Mesendoderm (in vitro differentiated cells): ENCODE results near the gene TAAR1.
"Not testable (repeated sequence)": the region's sequence is repeated elsewhere in the genome, so short reads cannot be mapped to it uniquely, and the experiment has no call there.

Source experiments
- DNase-seq: peaks from one replicate; pipeline ENCODE4 v3.0.0; 2013
- H2AK5ac ChIP-seq: 2 replicates; pipeline ENCODE4 v1.6.1; 2013; ENCODE audit warnings: low read length, inconsistent platforms
- H2BK120ac ChIP-seq: 2 replicates; pipeline ENCODE4 v1.6.1; 2013; ENCODE audit warnings: low read depth, mild to moderate bottlenecking, low read length, moderate library complexity, mixed read lengths
- H2BK15ac ChIP-seq: replicated peaks from 2 replicates; pipeline ENCODE4 v1.6.1; 2013; ENCODE audit warnings: low read depth, mild to moderate bottlenecking, moderate library complexity
- H2BK5ac ChIP-seq: 2 replicates; pipeline ENCODE4 v1.6.1; 2013; ENCODE audit warnings: low read length, inconsistent platforms
- H3K18ac ChIP-seq: 2 replicates; pipeline ENCODE4 v1.6.1; 2013; ENCODE audit warnings: mild to moderate bottlenecking, low read length, mixed read lengths
- H3K23ac ChIP-seq: one replicate; pipeline ENCODE4 v1.6.1; 2013; ENCODE audit warnings: low read length
- H3K27ac ChIP-seq: 2 replicates; pipeline ENCODE4 v1.5.1; 2013; ENCODE audit warnings: low read depth, mild to moderate bottlenecking, inconsistent platforms, low read length, moderate library complexity
- H3K27me3 ChIP-seq: 2 replicates; pipeline ENCODE4 v1.6.1; 2013; ENCODE audit warnings: low read length, control low read depth, mild to moderate bottlenecking, inconsistent platforms; ENCODE audit not compliant: insufficient read depth, poor library complexity
- H3K36me3 ChIP-seq: 2 replicates; pipeline ENCODE4 v1.6.1; 2013; ENCODE audit warnings: low read length, inconsistent platforms; ENCODE audit not compliant: control insufficient read depth, insufficient read depth
- H3K4ac ChIP-seq: one replicate; pipeline ENCODE4 v1.6.1; 2013; ENCODE audit warnings: low read depth, mild to moderate bottlenecking, low read length, moderate library complexity
- H3K4me1 ChIP-seq: 2 replicates; pipeline ENCODE4 v1.6.1; 2013; ENCODE audit warnings: low read depth, low read length, inconsistent platforms; ENCODE audit not compliant: control insufficient read depth
- H3K4me2 ChIP-seq: 2 replicates; pipeline ENCODE4 v1.6.1; 2013; ENCODE audit warnings: low read length
- H3K4me3 ChIP-seq: 2 replicates; pipeline ENCODE4 v1.5.1; 2013; ENCODE audit warnings: mild to moderate bottlenecking, low read length
- H3K56ac ChIP-seq: one replicate; pipeline ENCODE4 v1.6.1; 2013; ENCODE audit warnings: low read length
- H3K79me1 ChIP-seq: 2 replicates; pipeline ENCODE4 v1.6.1; 2013; ENCODE audit warnings: low read length, inconsistent platforms
- H3K79me2 ChIP-seq: 2 replicates; pipeline ENCODE4 v1.6.1; 2013; ENCODE audit warnings: mild to moderate bottlenecking, low read length; ENCODE audit not compliant: control insufficient read depth, insufficient read depth
- H3K9ac ChIP-seq: 2 replicates; pipeline ENCODE4 v1.6.1; 2013; ENCODE audit warnings: low read length, inconsistent platforms
- H4K5ac ChIP-seq: one replicate; pipeline ENCODE4 v1.6.1; 2013; ENCODE audit warnings: low read length
- H4K8ac ChIP-seq: one replicate; pipeline ENCODE4 v1.6.1; 2013; ENCODE audit warnings: low read depth, mild to moderate bottlenecking, control low read depth, low read length, moderate library complexity
- WGBS: extraction: QIAGEN DNeasy Blood & Tissue Kit; methylation state at CpG from one replicate; pipeline ENCODE4 v1.1.7; 2013; ENCODE audit warnings: low lambda C conversion rate, missing lambda C conversion rate; ENCODE audit not compliant: insufficient coverage; ENCODE audit errors: extremely low coverage; 5-methylcytosine and 5-hydroxymethylcytosine counted together

TAAR1 gene

DNA sequence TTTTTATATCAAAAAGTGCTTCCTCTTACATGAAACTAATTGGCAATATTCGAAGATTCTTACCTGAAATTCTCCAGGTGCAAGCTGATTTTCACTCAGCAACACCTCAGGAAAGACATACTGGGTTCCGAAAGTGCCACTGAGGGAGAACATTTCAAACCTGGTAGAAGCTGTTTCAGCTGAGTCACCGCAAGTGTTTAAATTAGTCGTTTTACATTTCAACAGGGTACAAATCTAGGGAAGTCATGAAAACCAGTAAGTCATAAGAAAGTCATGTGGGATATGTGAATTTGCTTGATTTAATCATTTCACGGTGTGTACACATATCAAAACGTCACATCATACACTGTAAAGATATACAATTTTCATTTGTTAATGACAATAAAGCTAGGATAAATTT lies 25.3 kb upstream of the TAAR1 start:
- H2AK5ac ChIP-seq = no peak overlapping the region
- H3K23ac ChIP-seq = no peak overlapping the region
- DNase-seq = no peak
- no peak overlapping the region for H4K8ac ChIP-seq
- no peak overlapping the region for H2BK120ac ChIP-seq
- H3K79me1 ChIP-seq = no peaks in the 10 kb centered on the region
- H3K4me1 ChIP-seq = no peaks in the 10 kb centered on the region
- no peaks in the 10 kb centered on the region for H3K36me3 ChIP-seq
- no peaks in the 10 kb centered on the region for H3K27me3 ChIP-seq
- H3K18ac ChIP-seq = no peak overlapping the region
- H3K56ac ChIP-seq = no peak overlapping the region
- no peak overlapping the region for H3K4me2 ChIP-seq
- H2BK5ac ChIP-seq = no peak overlapping the region
- WGBS = no CpG with 5 or more reads among the region's 6 CpGs
- H3K79me2 ChIP-seq = no peaks in the 10 kb centered on the region
- H3K4ac ChIP-seq = no peak overlapping the region
- no peak overlapping the region for H3K4me3 ChIP-seq
- no peak overlapping the region for H2BK15ac ChIP-seq
- H3K9ac ChIP-seq = no peak overlapping the region
- no peak overlapping the region for H3K27ac ChIP-seq
- no peak overlapping the region for H4K5ac ChIP-seq

- Histone ChIP-seq H3K9ac (no peak overlapping the region), H3K36me3 (no peaks in the 10 kb centered on the region), H3K27ac (no peak overlapping the region), H2BK120ac (no peak overlapping the region), H3K79me1 (no peaks in the 10 kb centered on the region), H3K4me2 (no peak overlapping the region), H4K8ac (no peak overlapping the region), H3K4me3 (no peak overlapping the region), H3K27me3 (no peaks in the 10 kb centered on the region), H3K4me1 (no peaks in the 10 kb centered on the region), H3K4ac (no peak overlapping the region), H2AK5ac (no peak overlapping the region), H2BK15ac (no peak overlapping the region), H3K23ac (no peak overlapping the region), H4K5ac (no peak overlapping the region), H3K18ac (no peak overlapping the region), H3K56ac (no peak overlapping the region), H3K79me2 (no peaks in the 10 kb centered on the region), H2BK5ac (no peak overlapping the region)
- DNase-seq = peak; percentile 54
- WGBS = no CpG with 5 or more reads among the region's 6 CpGs
Measured at GRCh38 chr6:132683543-132683942, 24.6 kb upstream of the TAAR1 start.

GRCh38 chr6:132679094-132679493 lies 20.1 kb upstream of the TAAR1 start:
- H2AK5ac ChIP-seq, H3K36me3 ChIP-seq, H3K56ac ChIP-seq, H3K4me2 ChIP-seq, DNase-seq, H2BK120ac ChIP-seq, H2BK15ac ChIP-seq, H3K27me3 ChIP-seq, H3K79me1 ChIP-seq, H4K5ac ChIP-seq, H3K4me3 ChIP-seq, H3K79me2 ChIP-seq, H3K18ac ChIP-seq, H2BK5ac ChIP-seq, H3K23ac ChIP-seq, H3K9ac ChIP-seq, H4K8ac ChIP-seq, H3K4me1 ChIP-seq, H3K4ac ChIP-seq, H3K27ac ChIP-seq: not testable (repeated sequence)

DNA sequence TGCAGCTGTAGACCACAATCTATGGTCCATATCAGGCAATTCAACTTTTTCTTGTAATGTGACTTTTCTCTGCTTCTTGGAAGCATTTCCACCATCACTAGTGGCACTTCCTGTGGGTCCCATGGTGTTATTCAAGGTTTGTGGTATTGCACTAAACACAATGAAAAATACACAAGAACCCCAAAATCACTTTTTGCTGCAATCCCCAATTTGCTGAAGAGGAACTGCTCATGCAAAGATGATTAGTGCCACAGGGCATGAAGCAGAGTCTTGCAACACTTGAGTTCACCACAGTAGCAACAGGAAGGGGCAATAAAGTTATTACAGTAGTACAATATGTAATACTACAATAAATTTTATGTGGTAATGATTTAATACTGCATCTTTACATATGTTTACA lies 16.8 kb upstream of the TAAR1 start:
- H3K4ac ChIP-seq = no peak overlapping the region
- H3K23ac ChIP-seq = no peak overlapping the region
- H3K27me3 ChIP-seq = no peaks in the 10 kb centered on the region
- H3K4me2 ChIP-seq = no peak overlapping the region
- H3K4me3 ChIP-seq = no peak overlapping the region
- H3K4me1 ChIP-seq = no peaks in the 10 kb centered on the region
- no peak overlapping the region for H3K18ac ChIP-seq
- H2BK5ac ChIP-seq = no peak overlapping the region
- H2BK120ac ChIP-seq = no peak overlapping the region
- no peak overlapping the region for H3K56ac ChIP-seq
- no peak overlapping the region for H4K8ac ChIP-seq
- H3K36me3 ChIP-seq = no peaks in the 10 kb centered on the region
- no peak overlapping the region for H4K5ac ChIP-seq
- H3K9ac ChIP-seq = no peak overlapping the region
- H3K27ac ChIP-seq = no peak overlapping the region
- no peak for DNase-seq
- H2AK5ac ChIP-seq = no peak overlapping the region
- no peaks in the 10 kb centered on the region for H3K79me2 ChIP-seq
- H3K79me1 ChIP-seq = no peaks in the 10 kb centered on the region
- no peak overlapping the region for H2BK15ac ChIP-seq

GRCh38 chr6:132675002-132675401 lies 16.0 kb upstream of the TAAR1 start:
- H3K56ac ChIP-seq = no peak overlapping the region
- no CpG with 5 or more reads among the region's 3 CpGs for WGBS
- H3K36me3 ChIP-seq = no peaks in the 10 kb centered on the region
- H4K8ac ChIP-seq = no peak overlapping the region
- H3K18ac ChIP-seq = no peak overlapping the region
- H3K23ac ChIP-seq = peak overlapping the region; percentile 45
- no peaks in the 10 kb centered on the region for H3K27me3 ChIP-seq
- H3K27ac ChIP-seq = no peak overlapping the region
- H2BK15ac ChIP-seq = no peak overlapping the region
- H3K79me1 ChIP-seq = no peaks in the 10 kb centered on the region
- no peak overlapping the region for H3K4me2 ChIP-seq
- H2BK5ac ChIP-seq = no peak overlapping the region
- H3K4me3 ChIP-seq = no peak overlapping the region
- DNase-seq = peak; percentile 18
- no peak overlapping the region for H3K9ac ChIP-seq
- H4K5ac ChIP-seq = no peak overlapping the region
- H2AK5ac ChIP-seq = no peak overlapping the region
- no peak overlapping the region for H3K4ac ChIP-seq
- H2BK120ac ChIP-seq = no peak overlapping the region
- no peaks in the 10 kb centered on the region for H3K79me2 ChIP-seq
- H3K4me1 ChIP-seq = no peaks in the 10 kb centered on the region

GRCh38 chr6:132673376-132674094 lies 14.6 kb upstream of the TAAR1 start:
- no peak overlapping the region for H3K27ac ChIP-seq
- no peak overlapping the region for H3K4ac ChIP-seq
- H3K56ac ChIP-seq = no peak overlapping the region
- H4K5ac ChIP-seq = no peak overlapping the region
- no peak overlapping the region for H2BK15ac ChIP-seq
- no CpG with 5 or more reads among the region's 10 CpGs for WGBS
- no peaks in the 10 kb centered on the region for H3K79me1 ChIP-seq
- H3K36me3 ChIP-seq = no peaks in the 10 kb centered on the region
- H3K4me2 ChIP-seq = no peak overlapping the region
- H3K27me3 ChIP-seq = no peaks in the 10 kb centered on the region
- no peaks in the 10 kb centered on the region for H3K79me2 ChIP-seq
- no peak overlapping the region for H3K4me3 ChIP-seq
- no peak overlapping the region for H2AK5ac ChIP-seq
- no peak overlapping the region for H2BK5ac ChIP-seq
- H4K8ac ChIP-seq = no peak overlapping the region
- no peak for DNase-seq
- H3K9ac ChIP-seq = no peak overlapping the region
- no peaks in the 10 kb centered on the region for H3K4me1 ChIP-seq
- H3K23ac ChIP-seq = no peak overlapping the region
- H2BK120ac ChIP-seq = no peak overlapping the region
- no peak overlapping the region for H3K18ac ChIP-seq
